ENCODE measurements around the gene MRGPRE.

Gene MRGPRE

DNA sequence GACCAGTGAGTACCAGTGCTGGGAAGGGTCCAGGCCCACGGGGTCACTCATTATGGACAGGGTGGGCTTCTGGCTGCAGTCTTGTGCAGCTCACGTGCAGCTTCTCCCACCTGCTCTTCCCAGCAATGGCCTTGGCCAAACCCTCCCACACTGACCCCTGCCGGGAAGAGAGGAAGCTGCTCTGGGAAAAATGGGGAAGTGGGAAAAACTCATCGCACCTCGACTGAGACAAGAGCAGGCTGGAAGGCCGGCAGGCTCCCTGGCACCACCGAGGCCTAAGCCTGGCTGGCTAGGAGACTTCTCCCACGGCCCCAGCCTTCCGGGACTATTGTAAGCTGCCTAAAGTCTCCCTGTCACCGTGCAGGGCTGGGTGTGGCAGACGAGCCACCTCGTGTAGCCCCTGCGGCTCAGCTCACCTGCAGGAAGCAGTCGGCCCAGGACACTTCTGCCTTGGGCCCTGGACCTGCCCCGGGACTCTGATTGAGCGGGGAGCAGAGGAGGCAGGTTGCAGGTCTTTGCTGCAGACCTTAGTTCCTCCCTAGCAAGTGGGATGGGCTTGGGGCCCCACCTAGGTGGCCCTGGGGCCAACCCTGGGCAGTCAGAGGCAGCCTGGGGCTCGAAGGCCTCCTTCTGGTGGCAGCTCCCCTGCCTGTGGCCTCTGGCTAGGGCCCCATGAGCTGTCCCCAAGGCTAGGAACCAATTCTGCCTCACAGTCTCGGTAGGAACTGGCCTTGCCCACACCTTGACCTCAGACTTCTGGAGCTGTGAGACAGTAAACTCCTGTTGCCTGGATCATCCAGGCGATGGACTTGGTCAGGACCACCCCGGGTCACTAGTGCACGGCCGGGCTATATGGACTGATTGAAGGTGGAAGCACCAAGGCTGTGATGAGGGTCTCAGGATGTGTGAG lies 36.7 kb downstream of the MRGPRE start:
- no peak for DNase-seq

DNA sequence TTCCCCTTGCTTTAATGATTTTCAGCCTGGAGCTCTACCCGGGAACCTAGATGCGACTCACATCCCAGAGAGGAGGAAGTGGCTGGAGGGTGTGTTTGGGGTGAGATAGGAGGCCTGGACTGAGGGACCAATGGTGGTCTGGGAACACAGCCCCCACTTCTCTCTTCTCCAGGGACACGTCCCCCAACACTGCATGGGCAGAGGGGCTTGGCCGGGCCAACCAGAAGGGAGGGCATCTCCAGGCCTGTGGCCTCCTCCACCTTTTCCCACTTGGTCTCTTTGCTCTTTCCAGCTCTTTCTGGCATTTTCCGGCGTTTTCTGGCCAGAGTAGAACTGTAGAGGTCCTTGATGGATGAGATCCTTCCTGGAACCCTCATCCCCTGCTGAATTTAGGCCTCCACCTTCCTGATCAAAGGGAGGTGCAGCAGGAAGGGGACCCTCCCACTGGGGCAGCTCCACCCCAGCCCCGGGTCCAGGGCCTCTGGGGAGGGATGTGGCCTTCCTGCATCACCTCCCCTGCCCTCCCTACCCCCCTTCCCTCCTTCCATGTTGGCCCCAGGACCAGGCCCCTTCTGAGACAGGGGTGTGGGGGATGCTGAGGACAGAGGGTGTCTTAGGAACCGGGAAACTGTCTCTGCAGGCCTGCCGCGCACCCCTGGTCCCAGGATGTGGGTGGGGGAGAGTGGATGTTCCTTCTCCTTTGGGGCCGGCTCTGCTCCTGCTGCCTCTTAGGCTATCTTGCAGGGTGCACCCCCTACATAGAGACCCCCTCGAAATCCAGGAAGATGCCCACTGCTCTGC lies 38.0 kb downstream of the MRGPRE start:
- no peak for DNase-seq

DNA sequence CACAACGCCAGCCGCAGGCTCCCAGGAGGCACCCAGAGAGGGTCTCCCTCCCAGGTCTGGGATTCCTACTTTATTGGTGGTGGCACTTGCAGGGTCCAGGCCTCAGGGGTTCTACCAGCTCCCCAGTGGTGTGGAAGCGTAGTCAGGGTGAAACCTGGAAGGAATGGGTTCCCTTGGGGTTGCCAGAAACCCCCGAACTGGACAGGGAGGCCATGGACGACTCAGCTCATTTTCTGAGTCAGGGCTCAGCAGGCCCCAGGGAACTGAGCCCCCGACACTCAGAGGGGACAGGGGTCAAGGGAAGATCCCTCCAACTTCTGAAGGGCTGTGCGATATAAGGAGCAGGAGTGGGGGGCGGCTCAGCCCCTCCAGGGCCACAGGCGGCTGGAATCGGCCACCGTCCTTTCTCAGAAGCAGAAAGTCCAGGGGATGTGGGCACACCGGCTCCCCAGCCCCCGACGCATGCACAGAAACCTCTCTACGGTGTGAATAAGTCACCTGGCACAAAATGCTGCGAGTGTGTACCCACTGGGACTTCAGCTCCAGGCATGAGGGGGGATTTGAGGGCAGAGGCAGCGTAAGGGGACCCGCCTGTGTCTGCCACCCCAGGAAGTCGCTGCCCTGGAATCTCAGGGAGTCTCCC lies 38.7 kb downstream of the MRGPRE start:
- peak in 1 of 2 donors; percentile 7 for DNase-seq

DNA sequence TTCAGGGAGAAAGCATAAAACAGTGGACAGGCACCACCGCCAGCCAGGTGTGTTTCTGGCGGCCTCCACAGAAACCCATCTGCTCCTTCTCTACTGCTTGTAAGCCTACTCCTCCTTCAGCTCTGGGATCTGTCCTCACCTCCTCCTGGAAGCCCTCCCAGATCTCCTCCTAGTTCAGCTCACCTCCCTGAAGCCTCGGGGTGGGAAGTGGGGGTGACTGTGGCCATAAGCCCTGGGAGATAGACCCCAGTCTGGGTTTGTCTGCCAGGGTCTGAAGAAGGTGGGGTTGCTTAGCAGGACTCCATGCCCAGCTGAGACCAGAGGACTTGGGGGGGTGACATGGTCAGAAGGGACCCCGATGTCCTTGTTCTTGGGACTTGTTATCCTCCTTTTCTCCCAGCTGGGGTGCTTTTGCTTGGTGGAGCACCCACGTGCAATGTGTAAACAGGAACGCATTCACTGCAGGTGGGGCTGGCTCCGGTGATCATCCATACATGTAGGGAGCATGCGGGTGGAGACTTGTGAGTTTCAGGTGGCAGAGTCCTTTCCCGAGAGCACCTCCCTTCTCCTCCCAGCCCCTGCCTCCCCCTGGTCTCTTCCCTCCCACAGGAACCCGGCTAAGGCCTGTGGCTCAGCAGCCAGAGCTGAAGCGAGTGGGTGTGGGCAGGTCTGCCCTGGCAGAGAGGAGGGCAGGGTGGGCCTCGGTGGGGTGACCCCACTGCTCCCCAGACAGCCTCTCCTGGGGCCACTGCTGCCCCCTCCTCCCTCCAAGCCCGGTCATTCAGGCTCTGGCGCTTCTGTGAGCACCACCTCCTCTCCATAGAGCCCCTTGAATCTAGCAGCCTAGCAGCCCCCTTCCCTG lies 39.5 kb downstream of the MRGPRE start:
- peak in 1 of 2 donors; percentile 7 for DNase-seq

DNA sequence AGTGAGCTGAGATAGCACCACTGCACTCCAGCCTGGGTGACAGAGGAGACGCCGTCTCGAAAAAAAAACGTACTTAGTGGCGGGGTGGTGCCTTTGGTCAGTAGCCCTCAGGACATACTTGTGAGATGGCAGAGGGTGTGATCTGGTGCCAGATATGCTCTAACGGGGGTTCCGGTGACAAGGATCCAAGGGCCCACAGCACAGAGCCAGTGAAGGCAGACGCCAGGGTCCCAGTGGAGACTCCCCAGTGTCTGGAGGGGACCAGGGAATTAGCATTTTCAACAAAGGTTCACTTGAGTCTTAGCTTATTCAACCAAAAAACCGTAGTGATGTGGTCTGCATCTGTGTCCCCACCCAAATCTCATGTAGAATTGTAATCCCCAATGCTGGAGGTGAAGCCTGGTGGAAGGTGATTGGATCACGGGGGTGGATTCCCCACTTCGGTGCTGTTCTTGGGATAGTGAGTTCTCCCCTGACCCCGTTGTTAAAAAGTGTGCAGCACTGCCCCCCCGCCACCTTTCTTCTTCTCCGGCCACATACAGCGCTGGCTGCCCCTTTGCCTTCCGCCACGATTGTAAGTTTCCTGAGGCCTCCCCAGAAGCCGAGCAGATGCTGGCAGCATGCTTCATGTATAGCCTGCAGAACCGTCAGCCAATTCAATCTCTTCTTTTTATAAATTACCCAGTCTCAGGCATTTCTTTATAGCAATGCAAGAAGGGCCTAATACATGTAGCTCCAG lies 40.5 kb downstream of the MRGPRE start:
- DNase-seq, result peak in 1 of 2 donors; percentile 4

DNA sequence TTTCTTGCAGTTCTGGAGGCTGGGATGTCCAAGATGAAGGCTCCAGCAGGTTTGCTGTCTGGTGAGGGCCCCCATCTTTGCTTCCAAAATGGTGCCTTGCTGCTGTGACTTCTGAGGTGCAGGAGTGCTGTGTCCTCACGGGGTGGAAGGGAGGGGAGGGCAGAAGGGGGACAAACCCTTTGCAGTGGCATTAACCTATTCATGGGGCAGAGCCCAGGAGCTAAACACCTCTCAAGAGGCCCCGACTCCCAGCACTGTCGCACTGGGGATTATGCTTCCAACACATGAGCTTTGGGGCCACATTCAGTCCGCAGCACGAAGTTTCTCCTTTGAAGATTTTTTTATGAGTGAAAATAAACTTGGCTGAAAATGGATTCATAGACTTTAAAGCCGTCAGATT lies 41.6 kb downstream of the MRGPRE start:
- no peak for DNase-seq

DNA sequence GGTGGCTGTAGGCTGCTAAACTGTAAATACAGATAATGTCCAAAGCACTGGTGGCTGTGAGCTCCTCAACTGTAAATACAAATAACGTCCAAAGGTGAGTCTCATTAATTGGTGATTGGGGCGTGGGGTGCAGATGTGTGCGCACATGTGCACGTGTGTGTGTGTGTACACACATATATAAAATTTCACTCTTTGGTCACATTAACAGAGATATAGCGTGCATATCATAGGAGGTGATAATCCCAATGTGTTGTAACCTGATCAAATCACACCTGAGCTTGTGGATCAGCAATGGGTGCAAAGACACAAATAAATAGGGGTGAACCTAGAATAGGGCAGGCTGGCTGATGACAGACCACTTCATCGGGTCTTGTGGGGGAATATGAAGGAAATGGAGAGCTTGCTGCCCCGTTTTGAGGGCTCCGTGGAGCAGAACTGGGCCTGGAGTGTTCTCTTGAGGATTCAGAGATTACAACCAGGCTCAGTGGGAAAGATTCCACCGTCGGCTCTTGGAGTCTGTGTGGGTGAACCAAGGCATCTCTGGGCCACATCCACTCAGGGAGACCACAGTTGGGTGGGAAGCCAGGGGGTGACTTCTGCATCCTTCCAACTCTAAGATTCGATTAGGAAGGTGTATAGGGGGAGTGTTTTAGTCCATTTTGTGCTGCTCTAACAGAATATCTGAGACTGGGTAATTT lies 42.2 kb downstream of the MRGPRE start:
- peak in 1 of 2 donors; percentile 1 for DNase-seq

DNA sequence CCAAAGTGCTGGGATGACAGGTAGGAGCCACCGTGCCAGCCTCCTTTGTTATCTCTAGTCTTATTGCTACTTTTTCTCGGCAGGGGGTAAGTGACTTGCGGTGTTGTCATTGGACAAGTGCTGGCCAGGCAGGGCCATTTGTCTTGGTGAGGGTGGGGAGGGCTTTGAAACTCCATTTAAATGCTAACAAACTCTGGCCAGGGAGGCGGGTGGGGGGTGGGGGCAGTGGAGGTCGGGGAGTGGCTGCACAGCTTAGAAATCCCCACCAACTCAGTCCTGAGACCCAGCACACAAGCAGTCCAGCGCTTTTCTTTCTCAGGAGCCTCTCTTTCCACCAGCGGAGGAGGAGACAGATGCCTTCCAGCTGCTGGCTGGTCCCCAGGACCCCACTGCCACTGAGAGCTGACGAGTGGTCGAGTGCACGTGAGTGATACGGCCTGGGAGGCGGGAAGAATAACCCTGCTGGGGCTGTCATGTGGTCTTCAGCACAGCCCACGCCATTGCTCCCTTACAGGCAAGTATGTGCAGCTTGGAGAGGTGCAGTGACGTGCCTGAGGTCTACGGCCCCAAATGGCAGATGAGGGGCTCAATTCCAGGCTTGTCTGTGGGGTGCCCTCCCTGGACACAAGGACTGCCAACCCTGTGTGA lies 42.9 kb downstream of the MRGPRE start:
- DNase-seq, result peak in 1 of 2 donors; percentile 10

DNA sequence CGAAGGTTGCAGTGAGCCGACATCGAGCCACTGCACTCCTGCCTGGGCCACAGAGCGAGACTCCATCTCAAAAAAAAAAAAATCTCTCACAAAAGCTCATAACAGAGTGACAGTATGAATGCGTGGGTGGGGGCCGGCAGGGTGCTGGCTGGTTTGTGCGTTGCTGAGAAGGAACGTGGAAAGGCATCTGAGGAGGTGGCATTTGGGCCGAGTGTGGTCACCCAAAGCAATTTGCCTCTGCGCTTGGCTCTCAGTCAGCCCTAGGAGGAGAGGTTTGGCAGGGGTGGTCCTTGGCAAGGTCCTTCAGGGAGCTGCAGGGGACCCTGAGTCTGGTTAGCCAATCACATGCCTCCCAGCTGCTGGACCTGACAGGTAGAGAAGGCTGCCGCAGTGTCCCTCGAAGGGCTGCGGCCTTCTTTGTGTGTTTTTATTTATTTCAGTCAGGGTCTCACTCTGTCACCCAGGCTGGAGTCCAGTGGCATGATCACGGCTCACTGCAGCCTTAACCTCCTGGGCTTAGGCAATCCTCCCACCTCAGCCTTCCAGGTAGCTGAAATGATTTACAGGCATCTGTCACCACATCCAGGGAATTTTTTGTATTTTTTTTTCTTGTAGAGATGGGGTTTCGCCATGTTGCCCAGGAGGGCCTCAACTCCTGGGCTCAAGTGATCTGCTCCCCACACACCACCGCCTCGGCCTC lies 43.6 kb downstream of the MRGPRE start:
- peak in 1 of 2 donors; percentile 6 for DNase-seq

DNA sequence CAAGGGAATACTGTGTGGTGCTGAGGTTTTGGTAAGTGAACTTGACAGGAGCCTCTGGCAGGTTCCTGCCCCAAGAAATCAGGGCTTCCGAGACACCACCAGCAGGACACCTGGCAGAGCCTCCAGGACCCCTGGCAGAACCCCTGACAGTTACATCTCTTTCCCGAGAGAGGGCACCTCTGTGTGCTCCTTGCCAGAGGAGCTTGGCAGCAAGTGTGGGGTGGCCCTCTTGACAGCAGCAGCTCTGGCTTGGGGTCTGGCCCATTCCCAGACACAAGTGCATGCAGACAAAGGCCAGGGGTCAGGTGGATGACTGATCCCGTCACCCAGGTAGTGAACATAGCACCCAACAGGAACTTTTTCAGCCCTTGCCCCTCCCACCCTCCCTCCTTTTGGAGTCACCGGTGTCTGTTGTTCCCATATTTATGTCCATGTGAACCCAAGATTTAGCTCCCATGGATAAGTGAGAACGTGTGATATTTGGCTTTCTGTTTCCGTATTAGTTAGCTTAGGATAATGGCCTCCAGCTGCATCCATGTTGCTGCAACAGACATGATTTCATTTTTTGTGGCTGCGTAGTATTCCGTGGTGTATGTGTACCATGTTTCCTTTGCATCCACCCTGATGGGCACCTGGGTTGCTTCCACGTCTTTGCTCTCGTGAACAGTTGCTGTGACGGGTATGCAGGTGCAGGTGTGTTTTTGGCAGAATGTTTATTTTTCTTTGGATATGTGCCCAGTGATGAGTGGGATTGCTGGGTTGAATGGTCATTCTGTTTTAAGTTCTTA lies 45.9 kb downstream of the MRGPRE start:
- DNase-seq, result no peak

DNA sequence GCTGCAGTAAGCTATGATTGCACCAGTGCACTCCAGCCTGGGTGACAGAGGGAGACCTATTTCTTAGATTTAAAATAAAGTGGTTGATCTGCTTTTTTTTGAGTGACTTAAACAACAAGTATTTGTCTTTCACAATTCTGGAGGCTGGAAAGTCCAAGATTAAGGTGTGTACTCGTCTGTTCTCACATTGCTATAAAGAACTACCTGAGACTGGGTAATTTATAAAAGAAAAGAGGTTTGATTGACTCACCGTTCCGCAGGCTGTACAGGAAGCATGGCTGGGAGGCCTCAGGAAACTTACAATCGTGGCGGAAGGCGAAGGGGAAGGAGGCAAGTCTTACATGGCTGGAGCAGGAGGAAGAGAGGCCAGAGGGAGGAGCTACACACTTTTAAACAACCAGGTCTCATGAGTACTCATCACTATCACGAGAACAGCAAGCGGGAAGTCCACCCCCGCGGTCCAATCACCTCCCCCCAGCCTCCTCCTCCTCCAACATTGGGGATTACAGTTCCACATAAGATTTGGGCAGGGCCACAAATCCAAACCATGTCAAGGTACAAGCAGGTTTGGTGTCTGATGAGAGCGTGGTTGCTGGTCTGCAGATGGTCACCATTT lies 47.4 kb downstream of the MRGPRE start:
- DNase-seq, result no peak

DNA sequence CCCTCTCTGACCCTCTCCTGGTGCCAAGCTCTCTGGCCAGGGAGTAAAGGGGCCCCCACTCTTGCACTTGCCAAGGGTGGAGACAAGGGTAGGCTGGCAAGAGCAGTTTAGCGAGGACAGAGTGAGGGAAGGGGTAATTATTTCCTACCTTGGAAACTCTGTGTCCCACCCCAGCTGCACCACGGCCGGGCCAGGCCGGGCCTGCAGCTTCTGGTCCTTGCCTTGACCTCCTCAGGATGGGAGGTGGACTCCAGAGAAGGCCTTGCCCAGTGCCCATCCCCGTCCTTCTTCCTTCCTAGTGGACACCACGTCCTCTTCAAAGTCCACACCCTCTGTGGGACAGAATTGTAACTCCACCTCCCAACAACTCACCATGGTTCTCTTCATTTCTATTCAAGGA lies 48.7 kb downstream of the MRGPRE start:
- no peak for DNase-seq

DNA sequence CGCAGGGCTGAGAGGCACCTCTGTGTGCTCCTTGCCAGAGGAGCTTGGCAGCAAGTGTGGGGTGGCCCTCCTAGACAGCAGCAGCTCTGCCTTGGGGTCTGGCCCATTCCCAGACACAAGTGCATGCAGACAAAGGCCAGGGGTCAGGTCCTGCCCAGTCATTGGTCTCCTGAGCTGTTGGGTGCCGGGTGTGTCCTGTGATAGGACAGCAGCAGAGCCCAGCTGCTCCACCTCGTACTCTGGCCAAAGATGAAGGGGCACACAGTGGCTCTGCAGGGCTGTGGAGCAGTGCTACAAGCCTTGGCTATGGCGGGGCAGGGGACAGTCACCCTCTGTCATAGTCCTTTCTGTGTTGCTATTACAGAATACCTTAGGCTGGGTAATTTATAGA lies 49.8 kb downstream of the MRGPRE start:
- no peak for DNase-seq

DNA sequence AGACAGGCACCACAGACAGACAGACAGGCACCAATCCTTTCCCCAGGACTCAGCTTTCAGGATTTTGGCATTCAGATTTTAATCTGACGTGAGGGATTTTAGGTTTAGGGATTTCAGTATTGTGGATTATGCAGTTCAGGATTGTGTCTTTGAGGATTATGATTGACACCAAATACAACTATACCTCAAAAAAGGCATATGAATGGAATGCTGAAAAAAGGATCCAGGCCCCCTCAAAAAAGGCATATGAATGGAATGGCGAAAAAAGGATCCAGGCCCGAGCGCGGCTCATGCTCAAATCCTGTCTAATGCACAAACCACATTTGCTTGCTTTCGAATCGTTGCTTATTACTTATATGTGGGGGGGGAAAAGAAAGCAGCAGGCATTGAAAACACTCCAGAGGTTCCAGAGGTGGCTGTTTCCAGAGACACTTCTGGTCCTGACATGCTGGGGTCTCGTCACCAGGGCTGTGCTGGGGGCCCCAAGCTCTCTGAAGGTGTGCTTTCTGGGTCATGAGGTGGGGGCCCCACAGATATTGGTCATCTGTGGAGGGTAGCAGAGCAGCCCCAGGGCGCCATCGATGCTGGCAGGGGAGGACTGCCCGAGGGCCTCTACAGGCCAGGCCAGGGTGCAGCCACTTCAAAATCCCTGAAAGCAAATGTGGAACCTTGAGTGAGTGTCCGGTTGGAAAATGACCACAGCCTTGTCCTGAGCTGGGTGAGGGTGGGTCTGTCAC lies 50.3 kb downstream of the MRGPRE start:
- no peak for DNase-seq

DNA sequence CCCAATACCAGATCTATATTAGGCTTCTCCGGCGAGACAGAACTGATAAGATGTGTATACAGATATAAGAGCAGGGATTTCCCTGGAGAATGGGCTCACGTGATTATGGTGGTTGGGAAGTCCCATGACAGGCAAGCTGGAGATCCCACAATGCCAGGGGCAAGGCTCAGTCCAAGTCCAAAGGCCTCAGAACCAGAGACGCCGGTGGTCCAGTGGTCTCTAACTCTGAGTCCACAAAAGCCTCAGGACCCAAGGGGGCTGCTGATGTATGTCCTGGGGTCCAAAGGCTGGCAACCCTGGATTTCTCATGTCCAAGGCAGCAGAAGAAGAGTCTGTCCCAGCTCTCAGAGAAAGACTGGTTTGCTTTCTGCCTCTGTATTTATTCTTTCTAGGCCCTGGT lies 51.3 kb downstream of the MRGPRE start:
- DNase-seq, result no peak

DNA sequence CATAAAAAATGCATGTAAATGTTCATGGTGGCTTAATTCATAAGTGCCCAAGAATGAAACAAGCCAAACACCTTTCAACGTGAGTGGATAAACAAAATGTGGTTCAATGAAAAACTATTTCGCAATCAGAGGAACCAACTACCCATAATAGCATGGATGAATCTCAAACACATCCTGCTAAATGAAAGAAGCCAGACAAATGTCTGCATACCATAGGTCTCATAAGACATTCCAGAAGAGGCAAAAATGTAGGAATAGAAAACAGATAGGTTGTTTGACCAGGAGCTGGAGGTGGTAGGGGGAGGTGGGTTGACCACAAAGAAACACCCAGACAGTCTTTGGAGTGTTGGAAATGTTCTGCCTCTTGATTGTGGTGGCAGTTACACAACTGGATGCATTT lies 53.9 kb downstream of the MRGPRE start:
- DNase-seq, result no peak

DNA sequence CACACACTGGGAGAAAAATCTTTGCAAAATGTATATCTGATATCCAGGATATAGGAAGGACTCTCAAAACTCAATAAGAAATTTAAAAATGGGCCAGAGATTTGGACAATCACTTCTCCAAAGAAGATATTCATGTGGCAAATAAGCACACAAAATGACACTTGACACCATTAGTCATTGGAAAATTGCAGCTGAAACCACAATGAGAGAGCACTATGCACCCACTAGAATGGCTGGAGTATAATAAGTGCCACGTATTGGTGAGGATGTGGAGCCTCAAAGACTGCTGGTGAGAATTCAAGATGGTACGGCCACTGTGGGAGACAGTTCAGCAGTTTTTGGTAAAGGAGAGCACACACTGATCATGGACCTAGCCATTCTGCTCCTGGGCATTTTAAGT lies 54.3 kb downstream of the MRGPRE start:
- no peak for DNase-seq
